HepG2 (cell line): ENCODE measurements around the gene SOCS3. TPM values are rescaled to one million over a fixed set of nuclear protein-coding genes. Genes with fewer than 3 reads are reported as not detected.

Source experiments
- EZH2 ChIP-seq: conservative IDR thresholded peaks from 2 replicates; pipeline ENCODE4 v1.6.1; 2012; ENCODE audit warnings: mild to moderate bottlenecking, low read depth, low read length, moderate library complexity
- FOXA3 ChIP-seq: IDR thresholded peaks from 2 replicates; pipeline ENCODE4 v1.6.1; 2016; ENCODE audit warnings: missing genetic modification reagents, missing compliant biosample characterization
- KLF11 ChIP-seq: IDR thresholded peaks from 2 replicates; pipeline ENCODE4 v1.6.1; 2016; ENCODE audit warnings: missing compliant biosample characterization
- MXD4 ChIP-seq: IDR thresholded peaks from 2 replicates; pipeline ENCODE4 v1.6.1; 2016; ENCODE audit warnings: mild to moderate bottlenecking, missing biosample characterization, missing genetic modification reagents
- SMAD3 ChIP-seq: sonication (generic); formaldehyde crosslinking; IDR thresholded peaks from 2 replicates; pipeline ENCODE4 v1.4.0; 2020; ENCODE audit warnings: missing genetic modification reagents
- TARDBP ChIP-seq: sonication (generic); formaldehyde crosslinking; IDR thresholded peaks from 2 replicates; pipeline ENCODE4 v1.8.0; 2022; ENCODE audit warnings: mild to moderate bottlenecking, missing genetic modification reagents
- ZFP91 ChIP-seq: sonication (generic); formaldehyde crosslinking; IDR thresholded peaks from 2 replicates; pipeline ENCODE4 v1.9.0; 2022; ENCODE audit warnings: missing genetic modification reagents, mild to moderate bottlenecking, borderline replicate concordance
- ZFX ChIP-seq: sonication (generic); formaldehyde crosslinking; IDR thresholded peaks from 2 replicates; pipeline ENCODE4 v1.4.0; 2020; ENCODE audit warnings: mild to moderate bottlenecking, low read depth, missing genetic modification reagents, moderate library complexity
- ZNF274 ChIP-seq: sonication (generic); formaldehyde crosslinking; IDR thresholded peaks from 2 replicates; pipeline ENCODE4 v1.5.1; 2020; ENCODE audit warnings: mild to moderate bottlenecking, missing genetic modification reagents
- ZNF432 ChIP-seq: sonication (generic); formaldehyde crosslinking; IDR thresholded peaks from 2 replicates; pipeline ENCODE4 v1.5.0; 2020; ENCODE audit warnings: missing genetic modification reagents, mild to moderate bottlenecking, borderline replicate concordance
- polyA plus RNA-seq, 8 experiments: library from polyadenylated mRNA; depleted of rRNA in 3 of 8; stranded (reverse) in 7 of 8; unstranded in 1 of 8; fragments of >200 nt; fragmentation: Illumina TruSeq in 4 of 8; extraction: Trizol in 4 of 8; gene quantifications; 2 replicates each; pipeline versions ENCODE4 v1.2.1 to v1.2.3, GENCODE V29; 2011 to 2016; ENCODE audit warnings: low read depth in 4 of 8, missing spikeins in 1 of 8, mixed read lengths in 1 of 8; ENCODE audit not compliant: insufficient read depth in 1 of 8
- total RNA-seq, 5 experiments: library from RNA; depleted of rRNA; stranded (reverse); fragments of >200 nt; fragmentation: Illumina TruSeq; extraction: Trizol; gene quantifications; 2 replicates each; pipeline ENCODE4 v1.2.3, GENCODE V29; 2016; ENCODE audit warnings: low read depth in 1 of 5
- TF ChIP-seq, protein P1 (sequence below): sonication (generic); formaldehyde crosslinking; IDR thresholded peaks from 2 replicates; pipeline ENCODE4 v1.4.0; 2020; ENCODE audit warnings: mild to moderate bottlenecking, missing genetic modification reagents
- TF ChIP-seq, protein P2 (sequence below): sonication (generic); formaldehyde crosslinking; IDR thresholded peaks from 2 replicates; pipeline ENCODE4 v1.4.0; 2020; ENCODE audit warnings: mild to moderate bottlenecking, missing genetic modification reagents
- TF ChIP-seq, protein P3 (sequence below): sonication (generic); formaldehyde crosslinking; conservative IDR thresholded peaks from 2 replicates; pipeline ENCODE4 v1.4.0; 2020; ENCODE audit warnings: missing genetic modification reagents
- TF ChIP-seq, protein P4 (sequence below): sonication (generic); formaldehyde crosslinking; IDR thresholded peaks from 2 replicates; pipeline ENCODE4 v1.5.0; 2020; ENCODE audit warnings: missing genetic modification reagents
- TF ChIP-seq, protein P5 (sequence below): IDR thresholded peaks from 2 replicates; pipeline ENCODE4 v1.6.1; 2016; ENCODE audit warnings: low read depth
- TF ChIP-seq, protein P6 (sequence below): sonication (generic); formaldehyde crosslinking; IDR thresholded peaks from 2 replicates; pipeline ENCODE4 v1.5.0; 2020; ENCODE audit warnings: mild to moderate bottlenecking, missing genetic modification reagents

SOCS3 gene
- total and polyA plus RNA-seq, 2 of the 13 experiments (the other 11 are each of a cell fraction or from before 2014, with no cell fraction given) = 0.77 to 2.4 TPM

- TF ChIP-seq, protein P1, sequence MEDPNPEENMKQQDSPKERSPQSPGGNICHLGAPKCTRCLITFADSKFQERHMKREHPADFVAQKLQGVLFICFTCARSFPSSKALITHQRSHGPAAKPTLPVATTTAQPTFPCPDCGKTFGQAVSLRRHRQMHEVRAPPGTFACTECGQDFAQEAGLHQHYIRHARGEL (CRISPR knock-in tag) = 0 out of 2 replicates have a peak, but pooled peaks have one; percentile 30
- TF ChIP-seq FOXA3 (peak; percentile 52), EZH2 (no peak), TARDBP (0 out of 2 replicates have a peak, but pooled peaks have one; percentile 43), KLF11 (CRISPR knock-in tag) (0 out of 2 replicates have a peak, but pooled peaks have one; percentile 42), ZNF274 (CRISPR knock-in tag) (no peak; the same call in 1 of the 2 replicates), ZFP91 (CRISPR knock-in tag) (peak; percentile 79), SMAD3 (0 out of 2 replicates have a peak, but pooled peaks have one; percentile 24), MXD4 (CRISPR knock-in tag) (0 out of 2 replicates have a peak, but pooled peaks have one; percentile 13), ZNF432 (no peak), ZFX (CRISPR knock-in tag) (peak; percentile 67)
- TF ChIP-seq, protein P2, sequence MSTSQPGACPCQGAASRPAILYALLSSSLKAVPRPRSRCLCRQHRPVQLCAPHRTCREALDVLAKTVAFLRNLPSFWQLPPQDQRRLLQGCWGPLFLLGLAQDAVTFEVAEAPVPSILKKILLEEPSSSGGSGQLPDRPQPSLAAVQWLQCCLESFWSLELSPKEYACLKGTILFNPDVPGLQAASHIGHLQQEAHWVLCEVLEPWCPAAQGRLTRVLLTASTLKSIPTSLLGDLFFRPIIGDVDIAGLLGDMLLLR (CRISPR knock-in tag) = peak; percentile 53; the same call in 1 of the 2 replicates
- TF ChIP-seq, protein P3, sequence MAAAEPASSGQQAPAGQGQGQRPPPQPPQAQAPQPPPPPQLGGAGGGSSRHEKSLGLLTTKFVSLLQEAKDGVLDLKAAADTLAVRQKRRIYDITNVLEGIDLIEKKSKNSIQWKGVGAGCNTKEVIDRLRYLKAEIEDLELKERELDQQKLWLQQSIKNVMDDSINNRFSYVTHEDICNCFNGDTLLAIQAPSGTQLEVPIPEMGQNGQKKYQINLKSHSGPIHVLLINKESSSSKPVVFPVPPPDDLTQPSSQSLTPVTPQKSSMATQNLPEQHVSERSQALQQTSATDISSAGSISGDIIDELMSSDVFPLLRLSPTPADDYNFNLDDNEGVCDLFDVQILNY (CRISPR knock-in tag) = no peak
- TF ChIP-seq, protein P4, sequence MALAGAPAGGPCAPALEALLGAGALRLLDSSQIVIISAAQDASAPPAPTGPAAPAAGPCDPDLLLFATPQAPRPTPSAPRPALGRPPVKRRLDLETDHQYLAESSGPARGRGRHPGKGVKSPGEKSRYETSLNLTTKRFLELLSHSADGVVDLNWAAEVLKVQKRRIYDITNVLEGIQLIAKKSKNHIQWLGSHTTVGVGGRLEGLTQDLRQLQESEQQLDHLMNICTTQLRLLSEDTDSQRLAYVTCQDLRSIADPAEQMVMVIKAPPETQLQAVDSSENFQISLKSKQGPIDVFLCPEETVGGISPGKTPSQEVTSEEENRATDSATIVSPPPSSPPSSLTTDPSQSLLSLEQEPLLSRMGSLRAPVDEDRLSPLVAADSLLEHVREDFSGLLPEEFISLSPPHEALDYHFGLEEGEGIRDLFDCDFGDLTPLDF = no peak
- TF ChIP-seq, protein P5, sequence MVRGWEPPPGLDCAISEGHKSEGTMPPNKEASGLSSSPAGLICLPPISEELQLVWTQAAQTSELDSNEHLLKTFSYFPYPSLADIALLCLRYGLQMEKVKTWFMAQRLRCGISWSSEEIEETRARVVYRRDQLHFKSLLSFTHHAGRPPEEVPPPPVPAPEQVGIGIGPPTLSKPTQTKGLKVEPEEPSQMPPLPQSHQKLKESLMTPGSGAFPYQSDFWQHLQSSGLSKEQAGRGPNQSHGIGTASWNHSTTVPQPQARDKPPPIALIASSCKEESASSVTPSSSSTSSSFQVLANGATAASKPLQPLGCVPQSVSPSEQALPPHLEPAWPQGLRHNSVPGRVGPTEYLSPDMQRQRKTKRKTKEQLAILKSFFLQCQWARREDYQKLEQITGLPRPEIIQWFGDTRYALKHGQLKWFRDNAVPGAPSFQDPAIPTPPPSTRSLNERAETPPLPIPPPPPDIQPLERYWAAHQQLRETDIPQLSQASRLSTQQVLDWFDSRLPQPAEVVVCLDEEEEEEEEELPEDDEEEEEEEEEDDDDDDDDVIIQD (CRISPR knock-in tag) = no peak; the same call in 1 of the 2 replicates
- TF ChIP-seq, protein P6, sequence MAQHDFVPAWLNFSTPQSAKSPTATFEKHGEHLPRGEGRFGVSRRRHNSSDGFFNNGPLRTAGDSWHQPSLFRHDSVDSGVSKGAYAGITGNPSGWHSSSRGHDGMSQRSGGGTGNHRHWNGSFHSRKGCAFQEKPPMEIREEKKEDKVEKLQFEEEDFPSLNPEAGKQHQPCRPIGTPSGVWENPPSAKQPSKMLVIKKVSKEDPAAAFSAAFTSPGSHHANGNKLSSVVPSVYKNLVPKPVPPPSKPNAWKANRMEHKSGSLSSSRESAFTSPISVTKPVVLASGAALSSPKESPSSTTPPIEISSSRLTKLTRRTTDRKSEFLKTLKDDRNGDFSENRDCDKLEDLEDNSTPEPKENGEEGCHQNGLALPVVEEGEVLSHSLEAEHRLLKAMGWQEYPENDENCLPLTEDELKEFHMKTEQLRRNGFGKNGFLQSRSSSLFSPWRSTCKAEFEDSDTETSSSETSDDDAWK = no peak
Measured at GRCh38 chr17:78360371-78361224, 721 bp upstream of the SOCS3 start (continued).
